ENCODE data around the gene SMIM31.

SMIM31 gene

GRCh38 chr4:164780839-164781238 lies 26.9 kb downstream of the SMIM31 start:
- DNase-seq (ENCODE audit: low spot score): no peak

GRCh38 chr4:164783976-164784375 lies 30.0 kb downstream of the SMIM31 start:
- DNase-seq (ENCODE audit: low spot score): no peak
- FAIRE-seq: no peak

More at GRCh38 chr4:164780839-164781238, 26.9 kb downstream of the SMIM31 start:
- FAIRE-seq: no peak

- FAIRE-seq (no peak), DNase-seq (ENCODE audit: low spot score) (no peak)
These were observed 35.1 kb downstream of the SMIM31 start for GRCh38 chr4:164789047-164789446.

GRCh38 chr4:164790249-164790648 lies 36.3 kb downstream of the SMIM31 start:
- no peak for DNase-seq (ENCODE audit: low spot score)

GRCh38 chr4:164799410-164799809 lies 45.5 kb downstream of the SMIM31 start:
- FAIRE-seq: no peak

More at GRCh38 chr4:164790249-164790648, 36.3 kb downstream of the SMIM31 start:
- no peak for FAIRE-seq

GRCh38 chr4:164800786-164801185 lies 46.9 kb downstream of the SMIM31 start:
- no peak for DNase-seq (ENCODE audit: low spot score)
- no peak for FAIRE-seq

More at GRCh38 chr4:164799410-164799809, 45.5 kb downstream of the SMIM31 start:
- DNase-seq (ENCODE audit: low spot score): no peak

GRCh38 chr4:164802301-164802901 lies 48.5 kb downstream of the SMIM31 start:
- FAIRE-seq (no peak), DNase-seq (ENCODE audit: low spot score) (no peak)

- FAIRE-seq: no peak
These were observed 49.8 kb downstream of the SMIM31 start for GRCh38 chr4:164803702-164804101.

GRCh38 chr4:164807611-164808010 lies 53.7 kb downstream of the SMIM31 start:
- no peak for DNase-seq (ENCODE audit: low spot score)
- FAIRE-seq: no peak

More at GRCh38 chr4:164803702-164804101, 49.8 kb downstream of the SMIM31 start:
- no peak for DNase-seq (ENCODE audit: low spot score)

GRCh38 chr4:164813554-164813953 lies 59.6 kb downstream of the SMIM31 start:
- no peak for FAIRE-seq
- no peak for DNase-seq (ENCODE audit: low spot score)

- FAIRE-seq: no peak
These were observed 61.8 kb downstream of the SMIM31 start for GRCh38 chr4:164815711-164816110.

GRCh38 chr4:164819366-164819765 lies 65.4 kb downstream of the SMIM31 start:
- FAIRE-seq: no peak
- no peak for DNase-seq (ENCODE audit: low spot score)

More at GRCh38 chr4:164815711-164816110, 61.8 kb downstream of the SMIM31 start:
- no peak for DNase-seq (ENCODE audit: low spot score)

GRCh38 chr4:164821711-164822110 lies 67.8 kb downstream of the SMIM31 start:
- FAIRE-seq (no peak), DNase-seq (ENCODE audit: low spot score) (no peak)

GRCh38 chr4:164824581-164824980 lies 70.7 kb downstream of the SMIM31 start:
- FAIRE-seq (no peak), DNase-seq (ENCODE audit: low spot score) (no peak)

GRCh38 chr4:164828955-164829354 lies 75.0 kb downstream of the SMIM31 start:
- DNase-seq (ENCODE audit: low spot score): no peak
- FAIRE-seq: no peak

GRCh38 chr4:164846566-164846965 lies 92.6 kb downstream of the SMIM31 start:
- FAIRE-seq (no peak), DNase-seq (ENCODE audit: low spot score) (no peak)

GRCh38 chr4:164847016-164847415 lies 93.1 kb downstream of the SMIM31 start:
- no peak for FAIRE-seq
- no peak for DNase-seq (ENCODE audit: low spot score)

- DNase-seq (ENCODE audit: low spot score) (no peak), FAIRE-seq (no peak)
These were observed 94.2 kb downstream of the SMIM31 start for GRCh38 chr4:164847967-164848649.
